ENCODE measurements around the gene SCYL1. TPM values are rescaled to one million over a fixed set of nuclear protein-coding genes. Genes with fewer than 3 reads are reported as not detected.
"Not testable (repeated sequence)": the region's sequence is repeated elsewhere in the genome, so short reads cannot be mapped to it uniquely, and the experiment has no call there.

SCYL1 gene
- total RNA-seq, 1 donor = 125 TPM

- peak; percentile 91 for DNase-seq (ENCODE audit: low read depth)
- no peak for TF ChIP-seq CTCF (IDR thresholded peaks at IDR 0.05; ENCODE audit: insufficient read depth, low read depth, low read length)
- H3K4me3 ChIP-seq (ENCODE audit: low read depth, low read length) = peak overlapping the region; percentile 96
Measured at GRCh38 chr11:65506772-65507505, 17.9 kb upstream of the SCYL1 start.

- DNase-seq (ENCODE audit: low read depth); H3K4me3 ChIP-seq (ENCODE audit: low read depth, low read length): not testable (repeated sequence)
Measured at GRCh38 chr11:65512311-65512710, 12.6 kb upstream of the SCYL1 start.

- no peak for TF ChIP-seq CTCF (IDR thresholded peaks at IDR 0.05; ENCODE audit: insufficient read depth, low read depth, low read length)
- no peak for DNase-seq (ENCODE audit: low read depth)
- no peak overlapping the region for H3K4me3 ChIP-seq (ENCODE audit: low read depth, low read length)
Measured at GRCh38 chr11:65516135-65516968, 8.5 kb upstream of the SCYL1 start.

GRCh38 chr11:65518941-65519549 is 5.8 kb upstream of the SCYL1 start:
- not testable (repeated sequence) for H3K4me3 ChIP-seq (ENCODE audit: low read depth, low read length)

GRCh38 chr11:65521777-65522521 is 2.9 kb upstream of the SCYL1 start:
- H3K4me3 ChIP-seq (ENCODE audit: low read depth, low read length) = not testable (repeated sequence)
- DNase-seq (ENCODE audit: low read depth) = peak; percentile 84

More at GRCh38 chr11:65518941-65519549, 5.8 kb upstream of the SCYL1 start:
- DNase-seq (ENCODE audit: low read depth) = not testable (repeated sequence)

GRCh38 chr11:65522718-65523630 is 1.9 kb upstream of the SCYL1 start:
- H3K4me3 ChIP-seq (ENCODE audit: low read depth, low read length) = peak overlapping the region; percentile 15
- DNase-seq (ENCODE audit: low read depth) = peak; percentile 92

- H3K4me3 ChIP-seq (ENCODE audit: low read depth, low read length); DNase-seq (ENCODE audit: low read depth): not testable (repeated sequence)
Measured at GRCh38 chr11:65523631-65523968, 1.3 kb upstream of the SCYL1 start.

GRCh38 chr11:65524014-65524740 is 706 bp upstream of the SCYL1 start:
- H3K4me3 ChIP-seq (ENCODE audit: low read depth, low read length) = peak overlapping the region; percentile 47
- no peak for TF ChIP-seq CTCF (IDR thresholded peaks at IDR 0.05; ENCODE audit: insufficient read depth, low read depth, low read length)
- no peak for DNase-seq (ENCODE audit: low read depth)

All from fibroblast of villous mesenchyme (primary cell).